HepG2 (cell line): Measurements from ENCODE around the gene NPBWR2. TPM values are rescaled to one million over a fixed set of nuclear protein-coding genes. Genes with fewer than 3 reads are reported as not detected.
A peak's percentile ranks its signal among the peaks of the same experiment; 100 is the strongest.

Experiments
- ADNP ChIP-seq: sonication (generic); formaldehyde crosslinking; IDR thresholded peaks from 2 replicates; pipeline ENCODE4 v1.4.0; 2020; ENCODE audit warnings: missing genetic modification reagents
- CERS6 ChIP-seq: sonication (generic); formaldehyde crosslinking; IDR thresholded peaks from 2 replicates; pipeline ENCODE4 v1.5.0; 2020; ENCODE audit warnings: missing genetic modification reagents
- ETV6 ChIP-seq: sonication (generic); formaldehyde crosslinking; conservative IDR thresholded peaks from 2 replicates; pipeline ENCODE4 v1.4.0; 2020; ENCODE audit warnings: missing genetic modification reagents
- GZF1 ChIP-seq: sonication (generic); formaldehyde crosslinking; IDR thresholded peaks from 2 replicates; pipeline ENCODE4 v1.5.1; 2020; ENCODE audit warnings: mild to moderate bottlenecking, missing genetic modification reagents
- HNRNPH1 ChIP-seq: fragments of 200-400 bp; formaldehyde crosslinking; optimal IDR thresholded peaks from 2 replicates; pipeline ENCODE3; 2017; ENCODE audit warnings: mild to moderate bottlenecking, low read depth, low read length
- IRF2 ChIP-seq: IDR thresholded peaks from 2 replicates; pipeline ENCODE4 v1.6.1; 2018; ENCODE audit warnings: missing genetic modification reagents, missing compliant biosample characterization
- MLLT10 ChIP-seq: sonication (generic); formaldehyde crosslinking; IDR thresholded peaks from 2 replicates; pipeline ENCODE4 v1.4.0; 2020; ENCODE audit warnings: missing genetic modification reagents
- MTF1 ChIP-seq: sonication (generic); formaldehyde crosslinking; IDR thresholded peaks from 2 replicates; pipeline ENCODE4 v1.5.0; 2020; ENCODE audit warnings: missing genetic modification reagents
- NBN ChIP-seq: fragments of 450-650 bp; conservative IDR thresholded peaks from 2 replicates; pipeline ENCODE4 v1.6.1; 2017
- NFATC3 ChIP-seq: sonication (generic); formaldehyde crosslinking; IDR thresholded peaks from 2 replicates; pipeline ENCODE4 v1.5.1; 2020; ENCODE audit warnings: mild to moderate bottlenecking, missing genetic modification reagents
- NKX3-1 ChIP-seq: sonication (generic); formaldehyde crosslinking; IDR thresholded peaks from 2 replicates; pipeline ENCODE4 v1.5.0; 2020; ENCODE audit warnings: missing genetic modification reagents
- RBAK ChIP-seq: sonication (generic); formaldehyde crosslinking; IDR thresholded peaks from 2 replicates; pipeline ENCODE4 v1.5.1; 2020; ENCODE audit warnings: mild to moderate bottlenecking, missing genetic modification reagents
- SATB2 ChIP-seq: sonication (generic); formaldehyde crosslinking; IDR thresholded peaks from 2 replicates; pipeline ENCODE4 v1.5.0; 2020; ENCODE audit warnings: missing genetic modification reagents
- SIN3A ChIP-seq: IDR thresholded peaks from 2 replicates; pipeline ENCODE4 v1.6.1; 2011; ENCODE audit warnings: low read depth, mild to moderate bottlenecking, control low read depth, low read length, borderline replicate concordance
- SMARCE1 ChIP-seq: fragments of 450-650 bp; IDR thresholded peaks from 2 replicates; pipeline ENCODE4 v1.6.1; 2017; ENCODE audit warnings: borderline replicate concordance
- SRSF9 ChIP-seq: fragments of 200-400 bp; formaldehyde crosslinking; IDR thresholded peaks from 2 replicates; pipeline ENCODE4 v1.6.1; 2018; ENCODE audit warnings: borderline replicate concordance, mild to moderate bottlenecking, low read depth, low read length; ENCODE audit not compliant: insufficient read depth, poor library complexity, severe bottlenecking
- ZBTB21 ChIP-seq: sonication (generic); formaldehyde crosslinking; IDR thresholded peaks from 2 replicates; pipeline ENCODE4 v1.4.0; 2020; ENCODE audit warnings: missing genetic modification reagents
- ZFP90 ChIP-seq: sonication (generic); formaldehyde crosslinking; IDR thresholded peaks from 2 replicates; pipeline ENCODE4 v1.8.0; 2022; ENCODE audit warnings: missing genetic modification reagents, mild to moderate bottlenecking, inconsistent platforms, borderline replicate concordance
- ZKSCAN1 ChIP-seq: fragments of 150-350 bp; IDR thresholded peaks from 2 replicates; pipeline ENCODE4 v1.6.1; 2014; ENCODE audit warnings: low read length
- ZNF264 ChIP-seq: sonication (generic); formaldehyde crosslinking; IDR thresholded peaks from 2 replicates; pipeline ENCODE4 v1.4.0; 2020; ENCODE audit warnings: missing genetic modification reagents
- ZNF414 ChIP-seq: sonication (generic); formaldehyde crosslinking; IDR thresholded peaks from 2 replicates; pipeline ENCODE4 v1.5.0; 2020; ENCODE audit warnings: missing genetic modification reagents
- ZNF552 ChIP-seq: sonication (generic); formaldehyde crosslinking; IDR thresholded peaks from 2 replicates; pipeline ENCODE4 v1.9.0; 2022; ENCODE audit warnings: missing genetic modification reagents, mild to moderate bottlenecking, borderline replicate concordance
- ZNF629 ChIP-seq: sonication (generic); formaldehyde crosslinking; conservative IDR thresholded peaks from 2 replicates; pipeline ENCODE4 v1.5.0; 2020; ENCODE audit warnings: missing genetic modification reagents
- ZNF784 ChIP-seq: sonication (generic); formaldehyde crosslinking; IDR thresholded peaks from 2 replicates; pipeline ENCODE4 v1.5.1; 2020; ENCODE audit warnings: missing genetic modification reagents, mild to moderate bottlenecking, borderline replicate concordance
- polyA plus RNA-seq, 8 experiments: library from polyadenylated mRNA; depleted of rRNA in 3 of 8; stranded (reverse) in 7 of 8; unstranded in 1 of 8; fragments of >200 nt; fragmentation: Illumina TruSeq in 4 of 8; extraction: Trizol in 4 of 8; gene quantifications; 2 replicates each; pipeline versions ENCODE4 v1.2.1 to v1.2.3, GENCODE V29; 2011 to 2016; ENCODE audit warnings: low read depth in 4 of 8, missing spikeins in 1 of 8, mixed read lengths in 1 of 8; ENCODE audit not compliant: insufficient read depth in 1 of 8
- total RNA-seq, 5 experiments: library from RNA; depleted of rRNA; stranded (reverse); fragments of >200 nt; fragmentation: Illumina TruSeq; extraction: Trizol; gene quantifications; 2 replicates each; pipeline ENCODE4 v1.2.3, GENCODE V29; 2016; ENCODE audit warnings: low read depth in 1 of 5
- TF ChIP-seq, protein P1 (sequence below): sonication (generic); formaldehyde crosslinking; IDR thresholded peaks from 2 replicates; pipeline ENCODE4 v1.5.0; 2020; ENCODE audit warnings: mild to moderate bottlenecking, missing genetic modification reagents
- TF ChIP-seq, protein P2 (sequence below): sonication (generic); formaldehyde crosslinking; IDR thresholded peaks from 2 replicates; pipeline ENCODE4 v1.4.0; 2020; ENCODE audit warnings: mild to moderate bottlenecking, missing genetic modification reagents

The NPBWR2 gene
- total and polyA plus RNA-seq, 2 of the 13 experiments (the other 11 are each of a cell fraction or from before 2014, with no cell fraction given) = not detected

DNA sequence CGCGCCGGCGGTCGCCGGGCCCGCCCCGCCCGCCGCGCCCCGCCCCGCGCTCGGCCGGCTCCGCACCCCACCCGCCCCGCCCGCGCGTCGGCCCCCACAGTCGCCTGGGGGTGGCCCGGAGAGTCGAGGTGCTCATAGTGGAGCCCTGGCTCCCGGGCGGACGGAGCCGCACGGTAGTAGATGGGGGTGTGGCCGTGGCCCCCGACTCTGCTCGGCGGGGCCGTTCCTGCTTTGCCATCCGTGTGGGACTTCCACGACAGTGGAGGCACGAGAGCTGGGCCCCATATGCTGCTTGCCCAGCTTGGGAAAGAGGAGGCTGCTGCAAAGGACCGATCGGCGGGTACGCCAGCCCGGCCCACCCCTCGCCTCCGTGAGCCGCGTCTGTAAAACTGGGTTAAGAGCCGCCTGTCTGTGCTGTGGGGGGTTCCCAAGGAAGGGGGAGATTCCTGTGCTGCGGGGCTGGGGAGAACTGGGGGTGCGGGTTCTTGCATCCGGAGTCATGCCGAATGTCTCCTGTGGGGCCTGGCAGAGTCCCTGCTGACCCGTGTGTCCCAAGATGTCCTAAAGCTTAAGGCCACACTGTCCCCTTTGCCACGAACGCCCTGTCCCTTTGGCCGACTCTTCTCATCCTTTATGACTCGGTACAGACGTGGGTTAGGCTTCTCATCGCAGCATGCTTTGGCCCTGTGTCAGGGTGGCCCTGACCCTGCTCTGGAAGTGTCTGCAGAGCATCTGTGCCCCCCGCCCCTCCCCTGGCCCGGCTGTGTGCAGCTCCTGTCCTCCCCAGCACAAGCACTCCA lies 27.2 kb downstream of the NPBWR2 start, which contains the start of gene OPRL1 (continued):
- TF ChIP-seq ZNF552 (CRISPR knock-in tag) (0 out of 2 replicates have a peak, but pooled peaks have one; percentile 44), ETV6 (CRISPR knock-in tag) (0 out of 2 replicates have a peak, but pooled peaks have one; percentile 38), NBN (no peak), ZBTB21 (CRISPR knock-in tag) (no peak), IRF2 (CRISPR knock-in tag) (no peak), ADNP (CRISPR knock-in tag) (no peak), SMARCE1 (no peak), HNRNPH1 (no peak), ZFP90 (CRISPR knock-in tag) (no peak), ZNF784 (peak; percentile 44; the same call in 1 of the 2 replicates), NKX3-1 (CRISPR knock-in tag) (no peak), MLLT10 (CRISPR knock-in tag) (no peak), CERS6 (CRISPR knock-in tag) (no peak), MTF1 (CRISPR knock-in tag) (no peak), SRSF9 (no peak), SATB2 (CRISPR knock-in tag) (no peak), SIN3A (0 out of 2 replicates have a peak, but pooled peaks have one; percentile 14), ZKSCAN1 (no peak), NFATC3 (CRISPR knock-in tag) (peak; percentile 75; the same call in 1 of the 2 replicates), ZNF264 (CRISPR knock-in tag) (no peak), ZNF414 (CRISPR knock-in tag) (no peak), ZNF629 (no peak), GZF1 (CRISPR knock-in tag) (no peak), RBAK (no peak)
- TF ChIP-seq, protein P1, sequence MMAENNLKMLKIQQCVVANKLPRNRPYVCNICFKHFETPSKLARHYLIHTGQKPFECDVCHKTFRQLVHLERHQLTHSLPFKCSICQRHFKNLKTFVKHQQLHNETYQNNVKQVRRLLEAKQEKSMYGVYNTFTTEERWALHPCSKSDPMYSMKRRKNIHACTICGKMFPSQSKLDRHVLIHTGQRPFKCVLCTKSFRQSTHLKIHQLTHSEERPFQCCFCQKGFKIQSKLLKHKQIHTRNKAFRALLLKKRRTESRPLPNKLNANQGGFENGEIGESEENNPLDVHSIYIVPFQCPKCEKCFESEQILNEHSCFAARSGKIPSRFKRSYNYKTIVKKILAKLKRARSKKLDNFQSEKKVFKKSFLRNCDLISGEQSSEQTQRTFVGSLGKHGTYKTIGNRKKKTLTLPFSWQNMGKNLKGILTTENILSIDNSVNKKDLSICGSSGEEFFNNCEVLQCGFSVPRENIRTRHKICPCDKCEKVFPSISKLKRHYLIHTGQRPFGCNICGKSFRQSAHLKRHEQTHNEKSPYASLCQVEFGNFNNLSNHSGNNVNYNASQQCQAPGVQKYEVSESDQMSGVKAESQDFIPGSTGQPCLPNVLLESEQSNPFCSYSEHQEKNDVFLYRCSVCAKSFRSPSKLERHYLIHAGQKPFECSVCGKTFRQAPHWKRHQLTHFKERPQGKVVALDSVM (CRISPR knock-in tag) = 0 out of 2 replicates have a peak, but pooled peaks have one; percentile 3
- TF ChIP-seq, protein P2, sequence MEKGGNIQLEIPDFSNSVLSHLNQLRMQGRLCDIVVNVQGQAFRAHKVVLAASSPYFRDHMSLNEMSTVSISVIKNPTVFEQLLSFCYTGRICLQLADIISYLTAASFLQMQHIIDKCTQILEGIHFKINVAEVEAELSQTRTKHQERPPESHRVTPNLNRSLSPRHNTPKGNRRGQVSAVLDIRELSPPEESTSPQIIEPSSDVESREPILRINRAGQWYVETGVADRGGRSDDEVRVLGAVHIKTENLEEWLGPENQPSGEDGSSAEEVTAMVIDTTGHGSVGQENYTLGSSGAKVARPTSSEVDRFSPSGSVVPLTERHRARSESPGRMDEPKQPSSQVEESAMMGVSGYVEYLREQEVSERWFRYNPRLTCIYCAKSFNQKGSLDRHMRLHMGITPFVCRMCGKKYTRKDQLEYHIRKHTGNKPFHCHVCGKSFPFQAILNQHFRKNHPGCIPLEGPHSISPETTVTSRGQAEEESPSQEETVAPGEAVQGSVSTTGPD (CRISPR knock-in tag) = no peak
